HCT116 (cell line): ENCODE data around the gene SUMO4. TPM values are rescaled to one million over a fixed set of nuclear protein-coding genes. Genes with fewer than 3 reads are reported as not detected.

Experiments used
- ATAC-seq: fragments of 200-7000 bp; cut with Tn5 transposase; 2 replicates; pipeline ENCODE4 v1.9.1; 2020; ENCODE audit warnings: mild to moderate bottlenecking, moderate library complexity
- BruUV-seq: library from RNA; stranded (reverse); fragments of 400-500 nt; replicated peaks from 2 replicates; lab custom pipeline; 2021; lab: Mats Ljungman, UMichigan
- CTCF ChIA-PET: fragments of 300-600 bp; sonication (Branson Sonifier 250); formaldehyde crosslinking; loops from one replicate; lab custom pipeline; 2021; ENCODE audit warnings: antibody characterized with exemption; lab: Charles Lee
- POLR2A ChIA-PET: fragments of 300-600, 350-600 bp; sonication (Branson Sonifier 250); formaldehyde crosslinking; loops from one replicate; lab custom pipeline; 2021; ENCODE audit warnings: antibody characterized with exemption; lab: Charles Lee
- RAD21 ChIA-PET, 2 experiments: fragments of 300-600 bp; sonication (Branson Sonifier 250); formaldehyde crosslinking; loops; one replicate each; lab custom pipeline; 2023; ENCODE audit warnings: low total read pairs in 2 of 2; ENCODE audit not compliant: uncharacterized antibody in 2 of 2, unreplicated experiment in 2 of 2, low non-redundant PET in 1 of 2; lab: Charles Lee
- DNase-seq: peaks from one replicate; pipeline ENCODE4 v3.0.0-alpha.2; 2010; ENCODE audit warnings: low read depth, low spot score
- H2AFZ ChIP-seq: fragments of 200-600 bp; shearing (Covaris generic), sonication (generic); 2 replicates; pipeline ENCODE4 v1.6.1; 2017; ENCODE audit warnings: low read depth, mixed run types, mixed read lengths, antibody characterized with exemption, low read length; ENCODE audit not compliant: poor library complexity, severe bottlenecking
- H3K27ac ChIP-seq: 2 replicates; pipeline ENCODE4 v1.5.1; 2012; ENCODE audit warnings: low read depth, low read length
- H3K27me3 ChIP-seq: fragments of 200-600 bp; sonication (generic); 2 replicates; pipeline ENCODE4 v1.6.1; 2016; ENCODE audit warnings: mixed run types, low read length, mixed read lengths; ENCODE audit not compliant: insufficient read depth
- H3K36me3 ChIP-seq, 2 experiments: fragments of 200-500 bp in 1 of 2; fragments of 200-600 bp in 1 of 2; sonication (Bioruptor generic) in 1 of 2; sonication (generic) in 1 of 2; 2 replicates each; pipeline versions ENCODE4 v1.5.1 to v1.6.1; 2014 to 2016; ENCODE audit warnings: low read length in 2 of 2, inconsistent platforms in 1 of 2, mixed read lengths in 1 of 2, mixed run types in 1 of 2; ENCODE audit not compliant: insufficient read depth in 2 of 2, control insufficient read depth in 1 of 2
- H3K4me1 ChIP-seq, 2 experiments: fragments of 200-600 bp in 1 of 2; sonication (generic) in 1 of 2; 2 replicates each; pipeline versions ENCODE4 v1.5.1 to v1.6.1; 2012 to 2017; ENCODE audit warnings: low read length in 2 of 2, inconsistent platforms in 1 of 2, mild to moderate bottlenecking in 1 of 2, mixed read lengths in 1 of 2, mixed run types in 1 of 2, moderate library complexity in 1 of 2; ENCODE audit not compliant: insufficient read depth in 2 of 2, control insufficient read depth in 1 of 2
- H3K4me2 ChIP-seq: fragments of 200-600 bp; sonication (generic); 2 replicates; pipeline ENCODE4 v1.6.1; 2017; ENCODE audit warnings: mixed run types, low read length, mixed read lengths
- H3K4me3 ChIP-seq, 2 experiments: fragments of 200-600 bp in 1 of 2; sonication (generic) in 1 of 2; replicated peaks in 1 of 2; 2 replicates each; pipeline ENCODE4 v1.5.1; 2011 to 2016; ENCODE audit warnings: low read length in 2 of 2, control low read depth in 1 of 2, low read depth in 1 of 2, mild to moderate bottlenecking in 1 of 2, mixed read lengths in 1 of 2, mixed run types in 1 of 2
- H3K79me2 ChIP-seq: fragments of 200-600 bp; sonication (generic); 2 replicates; pipeline ENCODE4 v1.6.1; 2017; ENCODE audit warnings: mild to moderate bottlenecking, mixed run types, low read length, moderate library complexity, mixed read lengths; ENCODE audit not compliant: insufficient read depth
- H3K9ac ChIP-seq: fragments of 200-600 bp; sonication (generic); 2 replicates; pipeline ENCODE4 v1.6.1; 2016; ENCODE audit warnings: low read length, mixed read lengths
- H3K9me2 ChIP-seq: fragments of 200-600 bp; sonication (generic), shearing (Covaris generic); 2 replicates; pipeline ENCODE4 v1.6.1; 2017; ENCODE audit warnings: mixed run types, mild to moderate bottlenecking, moderate library complexity; ENCODE audit not compliant: insufficient read depth
- H3K9me3 ChIP-seq, 2 experiments: fragments of 200-500 bp in 1 of 2; fragments of 200-600 bp in 1 of 2; sonication (Bioruptor generic) in 1 of 2; sonication (generic) in 1 of 2; 2 replicates each; pipeline ENCODE4 v1.6.1; 2014 to 2017; ENCODE audit warnings: low read length in 2 of 2, mixed read lengths in 2 of 2, inconsistent platforms in 1 of 2, low read depth in 1 of 2, mild to moderate bottlenecking in 1 of 2, mixed run types in 1 of 2, moderate library complexity in 1 of 2; ENCODE audit not compliant: control insufficient read depth in 1 of 2, insufficient read depth in 1 of 2
- H4K20me1 ChIP-seq: fragments of 200-600 bp; sonication (generic), shearing (Covaris generic); 2 replicates; pipeline ENCODE4 v1.6.1; 2017; ENCODE audit warnings: mixed run types, mild to moderate bottlenecking, moderate library complexity; ENCODE audit not compliant: insufficient read depth
- CEBPB ChIP-seq: IDR thresholded peaks from 2 replicates; pipeline ENCODE4 v1.6.1; 2012; ENCODE audit warnings: low read depth
- CTCF ChIP-seq, 3 experiments: fragments of 200-600 bp in 1 of 3; sonication (generic) in 1 of 3; IDR thresholded peaks in 2 of 3; conservative IDR thresholded peaks in 1 of 3; 2 replicates each; pipeline ENCODE4 v1.5.1; 2012 to 2017; ENCODE audit warnings: low read depth in 2 of 3, low read length in 2 of 3, antibody characterized with exemption in 1 of 3, borderline replicate concordance in 1 of 3, control low read depth in 1 of 3, mild to moderate bottlenecking in 1 of 3, mixed read lengths in 1 of 3, mixed run types in 1 of 3, moderate library complexity in 1 of 3; ENCODE audit not compliant: insufficient read depth in 1 of 3
- ELF1 ChIP-seq: IDR thresholded peaks from 2 replicates; pipeline ENCODE4 v1.6.1; 2012; ENCODE audit warnings: low read depth, borderline replicate concordance
- EZH2 ChIP-seq: fragments of 200-600 bp; sonication (generic); IDR thresholded peaks from 2 replicates; pipeline ENCODE4 v1.6.1; 2017; ENCODE audit warnings: antibody characterized with exemption, mixed run types
- FOSL1 ChIP-seq: IDR thresholded peaks from 2 replicates; pipeline ENCODE4 v1.6.1; 2012; ENCODE audit warnings: low read depth
- JUND ChIP-seq: IDR thresholded peaks from 2 replicates; pipeline ENCODE4 v1.6.1; 2012
- MAX ChIP-seq: IDR thresholded peaks from 2 replicates; pipeline ENCODE4 v1.6.1; 2012
- RAD21 ChIP-seq: IDR thresholded peaks from 2 replicates; pipeline ENCODE4 v1.6.1; 2012; ENCODE audit warnings: low read depth, mild to moderate bottlenecking
- REST ChIP-seq: IDR thresholded peaks from 2 replicates; pipeline ENCODE4 v1.6.1; 2012; ENCODE audit warnings: low read depth
- SP1 ChIP-seq: IDR thresholded peaks from 2 replicates; pipeline ENCODE4 v1.6.1; 2012; ENCODE audit warnings: low read depth
- TCF7L2 ChIP-seq: IDR thresholded peaks from 2 replicates; pipeline ENCODE4 v1.7.0; 2011; ENCODE audit warnings: borderline replicate concordance, inconsistent platforms; ENCODE audit not compliant: insufficient read depth, insufficient read length; ENCODE audit errors: extremely low read depth
- YY1 ChIP-seq: IDR thresholded peaks from 2 replicates; pipeline ENCODE4 v1.6.1; 2011; ENCODE audit warnings: low read length, low read depth, moderate library complexity, mild to moderate bottlenecking; ENCODE audit not compliant: insufficient replicate concordance; ENCODE audit errors: extremely low read depth
- ZBTB33 ChIP-seq: IDR thresholded peaks from 2 replicates; pipeline ENCODE4 v1.6.1; 2011; ENCODE audit warnings: mild to moderate bottlenecking, low read length, moderate library complexity; ENCODE audit not compliant: insufficient replicate concordance; ENCODE audit errors: extremely low read depth
- ZFX ChIP-seq: fragments of 450-650 bp; IDR thresholded peaks from 2 replicates; pipeline ENCODE4 v1.6.1; 2017
- ZNF274 ChIP-seq: fragments of 200-500 bp; sonication (Bioruptor generic); IDR thresholded peaks from 2 replicates; pipeline ENCODE4 v1.6.1; 2014; ENCODE audit warnings: mild to moderate bottlenecking, low read depth, low read length, inconsistent platforms
- intact Hi-C: fragments of 100-400 bp; cut with micrococcal nuclease; formaldehyde crosslinking; loops from 2 replicates; pipeline ENCODE4 v1.10.0; 2022
- total RNA-seq: library from RNA; stranded (reverse); gene quantifications from one replicate; pipeline ENCODE4 v1.2.1, GENCODE V29; 2021; ENCODE audit not compliant: unreplicated experiment

The SUMO4 gene
- total RNA-seq, 1 experiment from 2014 or later = 1.6 TPM

GRCh38 chr6:149357726-149358538 lies 42.1 kb upstream of the SUMO4 start:
- Histone ChIP-seq H3K27ac (no peak overlapping the region), H3K79me2 (peaks cover 90% of the 10 kb centered on the region), H2AFZ (no peak overlapping the region), H3K27me3 (no peaks in the 10 kb centered on the region), H4K20me1 (no peaks in the 10 kb centered on the region), H3K36me3 (no peaks in the 10 kb centered on the region), H3K4me2 (no peak overlapping the region), H3K4me1 (peaks cover 7 to 15% of the 10 kb centered on the region in 2 experiments; a peak in 3 of 4 replicates), H3K9me2 (no peaks in the 10 kb centered on the region), H3K4me3 (no peak overlapping the region), H3K9ac (no peak overlapping the region), H3K9me3 (no peaks in the 10 kb centered on the region)
- RAD21 ChIA-PET = no interaction called here
- POLR2A ChIA-PET = no interaction called here
- intact Hi-C loops = no loop called here
- BruUV-seq = no TSS peak
- TF ChIP-seq CTCF (IDR thresholded peaks at IDR 0.05 in 2 of 3, conservative IDR thresholded peaks at IDR 0.05 in 1 of 3; ENCODE audit: borderline replicate concordance in 1 of 3, insufficient read depth in 1 of 3, low read depth in 2 of 3, low read length in 2 of 3) (no peak), ZBTB33 (no peak), SP1 (no peak), FOSL1 (no peak), JUND (no peak), EZH2 (no peak), RAD21 (no peak), ELF1 (no peak), YY1 (no peak), ZNF274 (no peak), CEBPB (no peak), ZFX (no peak), TCF7L2 (no peak), MAX (no peak), REST (no peak)
- CTCF ChIA-PET = no interaction called here
- no peak for ATAC-seq
- DNase-seq = no peak
